ENCODE data around the gene RNF123. TPM values are rescaled to one million over a fixed set of nuclear protein-coding genes. Genes with fewer than 3 reads are reported as not detected.
A peak's percentile ranks its signal among the peaks of the same experiment; 100 is the strongest.
"Not testable (repeated sequence)": the region's sequence is repeated elsewhere in the genome, so short reads cannot be mapped to it uniquely, and the experiment has no call there.

RNF123 gene
- total RNA-seq, 1 donor from 2014 or later: 33.1 TPM

DNA sequence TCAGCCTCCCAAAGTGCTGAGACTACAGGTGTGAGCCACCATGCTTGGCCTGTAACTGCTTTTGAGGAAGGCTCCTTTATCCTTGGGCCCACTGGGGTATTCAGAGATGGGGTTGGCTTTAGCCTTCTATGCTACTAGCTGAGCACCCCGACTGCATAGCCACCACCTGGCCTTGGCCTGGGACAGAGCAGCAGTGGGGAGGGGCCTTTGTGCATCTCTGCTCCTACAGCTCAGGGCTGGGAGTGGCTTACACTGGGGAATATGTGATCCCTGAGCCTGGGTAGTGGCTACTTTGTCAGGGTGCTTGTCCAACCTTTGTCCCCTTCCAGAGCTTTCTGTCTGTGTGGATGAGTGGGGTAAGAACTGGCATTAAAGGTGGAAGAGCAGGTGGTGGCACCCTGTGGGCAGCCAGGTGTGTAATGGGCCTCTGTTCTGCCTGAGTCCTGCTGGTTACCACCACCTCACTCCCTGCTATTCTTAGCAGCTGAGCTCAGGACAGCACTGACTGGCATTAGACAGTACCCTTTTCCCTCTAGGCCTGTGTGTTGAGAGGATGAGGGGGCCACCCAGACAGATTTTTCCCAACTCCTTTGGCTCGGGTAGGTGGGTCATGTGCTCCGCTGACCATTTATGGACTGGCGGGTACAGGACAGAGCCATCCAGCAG lies 6.1 kb downstream of the RNF123 start:
- intact Hi-C loops (cut with DNase I); H3K4me3 ChIP-seq; DNase-seq (ENCODE audit: low spot score in 2 of 2): not testable (repeated sequence)

DNA sequence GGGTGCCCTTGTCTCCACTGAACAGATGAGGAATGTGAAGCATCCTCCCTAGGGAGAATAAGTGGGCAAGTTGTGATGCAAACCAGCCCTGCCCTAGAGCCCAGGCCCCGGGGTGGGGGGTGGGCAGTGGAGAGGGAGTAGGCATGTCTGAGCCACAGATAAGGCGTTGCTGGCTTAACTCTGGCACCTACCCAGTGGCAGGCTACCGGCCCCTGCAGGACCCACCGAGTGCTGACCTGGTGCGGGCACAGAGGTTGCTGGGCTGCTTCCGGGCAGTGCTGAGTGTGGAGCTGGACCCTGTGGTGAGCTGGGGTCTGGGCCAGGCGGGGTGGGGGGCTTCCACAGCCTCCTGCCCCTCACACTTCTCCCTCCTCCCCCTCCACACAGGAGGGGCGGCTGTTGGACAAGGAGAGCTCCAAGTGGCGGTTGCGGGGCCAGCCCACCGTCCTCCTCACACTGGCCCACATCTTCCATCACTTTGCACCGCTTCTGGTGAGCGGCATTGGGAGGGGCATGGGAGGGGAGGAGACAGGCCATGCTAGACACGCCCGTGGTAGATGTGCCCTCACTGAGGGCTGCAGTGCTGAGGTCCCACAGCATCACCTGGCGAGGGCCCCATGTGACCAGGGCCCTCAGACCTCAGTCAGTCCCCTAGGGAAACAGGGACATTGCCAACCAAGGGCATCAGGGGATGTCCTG lies 10.1 kb downstream of the RNF123 start:
- Histone ChIP-seq H3K27me3 (no peaks in the 10 kb centered on the region), H3K4me1 (no peaks in the 10 kb centered on the region), H3K4me3 (no peak overlapping the region), H3K9me3 (no peaks in the 10 kb centered on the region), H3K36me3 (peaks cover 45 to 56% of the 10 kb centered on the region in 2 donors), H3K27ac (no peak overlapping the region)
- no peak for DNase-seq (ENCODE audit: low spot score in 2 of 2)
- intact Hi-C loops (cut with DNase I): no loop called here
- TF ChIP-seq, protein P1, sequence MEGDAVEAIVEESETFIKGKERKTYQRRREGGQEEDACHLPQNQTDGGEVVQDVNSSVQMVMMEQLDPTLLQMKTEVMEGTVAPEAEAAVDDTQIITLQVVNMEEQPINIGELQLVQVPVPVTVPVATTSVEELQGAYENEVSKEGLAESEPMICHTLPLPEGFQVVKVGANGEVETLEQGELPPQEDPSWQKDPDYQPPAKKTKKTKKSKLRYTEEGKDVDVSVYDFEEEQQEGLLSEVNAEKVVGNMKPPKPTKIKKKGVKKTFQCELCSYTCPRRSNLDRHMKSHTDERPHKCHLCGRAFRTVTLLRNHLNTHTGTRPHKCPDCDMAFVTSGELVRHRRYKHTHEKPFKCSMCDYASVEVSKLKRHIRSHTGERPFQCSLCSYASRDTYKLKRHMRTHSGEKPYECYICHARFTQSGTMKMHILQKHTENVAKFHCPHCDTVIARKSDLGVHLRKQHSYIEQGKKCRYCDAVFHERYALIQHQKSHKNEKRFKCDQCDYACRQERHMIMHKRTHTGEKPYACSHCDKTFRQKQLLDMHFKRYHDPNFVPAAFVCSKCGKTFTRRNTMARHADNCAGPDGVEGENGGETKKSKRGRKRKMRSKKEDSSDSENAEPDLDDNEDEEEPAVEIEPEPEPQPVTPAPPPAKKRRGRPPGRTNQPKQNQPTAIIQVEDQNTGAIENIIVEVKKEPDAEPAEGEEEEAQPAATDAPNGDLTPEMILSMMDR (IDR thresholded peaks at IDR 0.05): no peak

More for the DNA sequence above, 6.1 kb downstream of the RNF123 start:
- H3K9me3 ChIP-seq, H3K27ac ChIP-seq, H3K27me3 ChIP-seq: not testable (repeated sequence)
- peaks cover 22 to 29% of the 10 kb centered on the region in 2 donors for H3K36me3 ChIP-seq
- H3K4me1 ChIP-seq: peaks cover 0 to 10% of the 10 kb centered on the region in 2 donors

DNA sequence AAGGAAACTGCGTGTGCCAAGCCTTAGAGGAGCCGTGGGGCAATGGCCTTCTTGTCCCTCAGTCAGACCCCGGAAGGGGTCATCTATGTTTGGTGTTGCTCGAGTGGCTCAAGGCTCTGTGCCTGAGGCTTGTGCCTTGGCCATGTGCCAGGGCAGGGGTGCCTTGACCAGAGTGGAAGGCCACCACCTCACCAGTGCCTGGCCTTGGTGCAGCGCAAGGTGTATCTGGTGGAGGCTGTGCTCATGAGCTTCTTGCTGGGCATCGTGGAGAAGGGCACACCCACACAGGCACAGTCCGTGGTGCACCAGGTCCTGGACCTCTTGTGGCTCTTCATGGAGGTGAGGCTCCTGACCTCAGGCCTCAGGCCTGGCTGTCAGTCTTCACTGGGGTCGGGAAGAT lies 10.7 kb downstream of the RNF123 start:
- Histone ChIP-seq H3K4me1 (no peaks in the 10 kb centered on the region), H3K9me3 (no peaks in the 10 kb centered on the region), H3K36me3 (peaks cover 45 to 62% of the 10 kb centered on the region in 2 donors), H3K4me3 (no peak overlapping the region), H3K27me3 (no peaks in the 10 kb centered on the region), H3K27ac (no peak overlapping the region)
- DNase-seq (ENCODE audit: low spot score in 2 of 2): no peak
- TF ChIP-seq, protein P1 (IDR thresholded peaks at IDR 0.05): no peak
- intact Hi-C loops (cut with DNase I): no loop called here

DNA sequence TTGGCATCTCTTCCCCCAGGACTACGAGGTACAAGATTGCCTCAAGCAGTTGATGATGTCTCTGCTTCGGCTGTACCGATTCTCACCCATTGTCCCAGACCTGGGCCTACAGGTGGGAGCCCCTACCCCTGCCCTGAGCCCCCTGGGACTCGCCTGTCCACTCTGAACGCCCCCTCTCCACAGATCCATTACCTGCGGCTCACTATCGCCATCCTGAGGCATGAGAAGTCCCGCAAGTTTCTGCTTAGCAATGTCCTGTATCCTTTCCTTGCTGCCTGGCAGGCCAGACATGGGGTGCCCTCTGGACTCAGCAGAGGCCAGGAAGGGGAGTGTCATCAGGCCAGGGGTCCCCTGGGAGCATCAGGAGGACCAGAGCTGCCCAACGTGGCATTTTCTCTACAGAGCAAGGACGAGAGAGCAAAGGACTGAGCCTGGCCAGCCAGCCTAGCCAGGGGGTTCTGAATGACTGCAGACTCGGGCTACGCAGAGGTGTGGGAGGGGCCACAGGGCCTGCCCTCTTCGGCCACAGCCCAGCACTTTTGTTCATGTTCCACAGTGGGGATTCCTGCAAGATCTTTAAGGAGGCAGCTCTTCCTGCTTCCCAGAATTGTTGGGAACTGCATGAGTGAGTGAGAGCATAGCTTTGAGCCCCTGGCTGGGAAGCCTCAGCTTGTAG lies 11.2 kb downstream of the RNF123 start:
- Histone ChIP-seq H3K9me3 (no peaks in the 10 kb centered on the region), H3K27ac (no peak overlapping the region), H3K4me1 (no peaks in the 10 kb centered on the region), H3K36me3 (peaks cover 45 to 68% of the 10 kb centered on the region in 2 donors), H3K27me3 (no peaks in the 10 kb centered on the region), H3K4me3 (no peak overlapping the region)
- TF ChIP-seq, protein P1 (IDR thresholded peaks at IDR 0.05): no peak
- intact Hi-C loops (cut with DNase I): no loop called here
- DNase-seq (ENCODE audit: low spot score in 2 of 2): no peak

DNA sequence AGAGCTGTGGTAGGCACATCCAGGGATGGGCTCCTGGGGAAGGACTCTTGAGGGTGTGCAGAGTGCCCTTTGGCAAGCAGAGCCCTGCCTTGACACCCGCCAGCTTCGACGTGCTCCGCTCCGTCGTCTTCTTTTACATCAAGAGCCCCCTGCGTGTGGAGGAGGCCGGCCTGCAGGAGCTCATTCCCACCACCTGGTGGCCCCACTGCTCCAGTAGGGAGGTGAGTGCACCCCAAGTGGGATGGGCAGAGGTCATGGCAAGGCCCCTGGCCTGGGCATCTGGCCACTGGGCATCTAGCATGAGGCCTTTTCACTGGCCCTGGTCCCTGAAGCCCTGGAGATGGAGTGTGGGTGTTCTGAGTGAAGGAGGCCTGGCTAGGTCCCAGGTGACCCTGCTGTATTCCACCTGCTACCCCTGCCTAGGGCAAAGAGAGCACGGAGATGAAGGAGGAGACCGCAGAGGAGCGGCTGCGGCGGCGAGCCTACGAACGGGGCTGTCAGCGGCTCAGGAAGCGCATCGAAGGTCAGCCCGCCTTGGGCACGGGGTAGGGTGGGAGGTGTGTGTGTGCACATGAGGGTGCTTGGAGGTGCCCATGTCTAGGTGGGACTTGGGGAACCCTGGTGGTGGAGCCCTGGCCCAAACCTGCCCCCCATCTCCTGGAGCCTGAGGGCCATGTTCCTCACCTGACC lies 12.2 kb downstream of the RNF123 start:
- intact Hi-C loops (cut with DNase I): loop anchor here (2.0 kb wide), 1 partner anchor 137 kb away; no protein-coding TSS in a partner anchor
- no peak for DNase-seq (ENCODE audit: low spot score in 2 of 2)
- no peak overlapping the region for H3K27ac ChIP-seq
- no peaks in the 10 kb centered on the region for H3K9me3 ChIP-seq
- TF ChIP-seq, protein P1 (IDR thresholded peaks at IDR 0.05): peak in 2 of 3 experiments; percentile 6 to 15
- no peaks in the 10 kb centered on the region for H3K4me1 ChIP-seq
- peaks cover 48 to 76% of the 10 kb centered on the region in 2 donors for H3K36me3 ChIP-seq
- no peak overlapping the region for H3K4me3 ChIP-seq
- H3K27me3 ChIP-seq: no peaks in the 10 kb centered on the region
